H1 (cell line): Measurements from ENCODE around the gene SPINT1. TPM values are rescaled to one million over a fixed set of nuclear protein-coding genes. Genes with fewer than 3 reads are reported as not detected.
A peak's percentile ranks its signal among the peaks of the same experiment; 100 is the strongest.

ENCODE experiments used
- BRCA1 ChIP-seq: IDR thresholded peaks from 2 replicates; pipeline ENCODE4 v1.6.1; 2012; ENCODE audit warnings: low read depth, low read length, improper control_type of control experiment
- CEBPB ChIP-seq: IDR thresholded peaks from 2 replicates; pipeline ENCODE4 v1.6.1; 2012; ENCODE audit warnings: low read depth, low read length
- CHD2 ChIP-seq: IDR thresholded peaks from 2 replicates; pipeline ENCODE4 v1.6.1; 2012; ENCODE audit warnings: low read length, improper control_type of control experiment
- CTBP2 ChIP-seq: IDR thresholded peaks from 2 replicates; pipeline ENCODE4 v1.7.0; 2011; ENCODE audit warnings: borderline replicate concordance, mild to moderate bottlenecking, moderate library complexity, mixed read lengths, low read length; ENCODE audit not compliant: insufficient read depth, insufficient read length
- EP300 ChIP-seq, 2 experiments: IDR thresholded peaks; 1 replicate in 1 of 2; 2 replicates in 1 of 2; pipeline ENCODE4 v1.6.1; 2011 to 2012; ENCODE audit warnings: low read depth in 2 of 2, low read length in 2 of 2, mild to moderate bottlenecking in 2 of 2, borderline replicate concordance in 1 of 2, inconsistent platforms in 1 of 2, moderate library complexity in 1 of 2
- HDAC6 ChIP-seq: IDR thresholded peaks from one replicate; pipeline ENCODE4 v1.7.1; 2012; ENCODE audit warnings: low read depth, mild to moderate bottlenecking, inconsistent platforms, low read length, moderate library complexity
- JUN ChIP-seq: IDR thresholded peaks from 2 replicates; pipeline ENCODE4 v1.6.1; 2011; ENCODE audit warnings: low read depth, mild to moderate bottlenecking, improper control_type of control experiment, low read length
- KDM5A ChIP-seq: fragments of 200-600 bp; IDR thresholded peaks from 2 replicates; pipeline ENCODE4 v1.7.1; 2012; ENCODE audit warnings: mild to moderate bottlenecking, low read length, inconsistent platforms, mixed read lengths
- NANOG ChIP-seq: IDR thresholded peaks from 2 replicates; pipeline ENCODE4 v1.6.1; 2011; ENCODE audit warnings: low read length, low read depth, mild to moderate bottlenecking, inconsistent platforms; ENCODE audit not compliant: insufficient read depth, poor library complexity, severe bottlenecking
- POLR2AphosphoS5 ChIP-seq: IDR thresholded peaks from 2 replicates; pipeline ENCODE4 v1.6.1; 2011; ENCODE audit warnings: low read depth, low read length
- RAD21 ChIP-seq, 2 experiments: IDR thresholded peaks in 1 of 2; conservative IDR thresholded peaks in 1 of 2; 2 replicates each; pipeline ENCODE4 v1.6.1; 2011; ENCODE audit warnings: low read depth in 2 of 2, low read length in 2 of 2, improper control_type of control experiment in 1 of 2, inconsistent platforms in 1 of 2, mild to moderate bottlenecking in 1 of 2, moderate library complexity in 1 of 2
- RFX5 ChIP-seq: IDR thresholded peaks from 2 replicates; pipeline ENCODE4 v1.6.1; 2011; ENCODE audit warnings: low read depth, low read length, improper control_type of control experiment, borderline replicate concordance
- RNF2 ChIP-seq: fragments of 200-900, 300-1000 bp; sonication (generic); IDR thresholded peaks from 2 replicates; pipeline ENCODE4 v1.7.1; 2016; ENCODE audit warnings: borderline replicate concordance, low read depth, mild to moderate bottlenecking, antibody characterized with exemption, low read length; ENCODE audit not compliant: poor library complexity, severe bottlenecking; ENCODE audit errors: missing control alignments
- TAF7 ChIP-seq: optimal IDR thresholded peaks from 2 replicates; pipeline ENCODE3; 2011; ENCODE audit warnings: low read depth, mild to moderate bottlenecking, inconsistent platforms, low read length, moderate library complexity, borderline replicate concordance
- YY1 ChIP-seq: IDR thresholded peaks from 2 replicates; pipeline ENCODE4 v1.6.1; 2011; ENCODE audit warnings: low read depth, mild to moderate bottlenecking, low read length
- ZNF274 ChIP-seq: IDR thresholded peaks from 2 replicates; pipeline ENCODE4 v1.7.0; 2012; ENCODE audit warnings: low read length, borderline replicate concordance; ENCODE audit errors: extremely low read depth
- polyA plus RNA-seq, 7 experiments: library from polyadenylated mRNA; depleted of rRNA in 3 of 7; stranded (reverse) in 5 of 7; unstranded in 2 of 7; fragments of >200 nt in 5 of 7; fragments of 200-250 nt in 2 of 7; gene quantifications; 1 replicate in 5 of 7; 2 replicates in 1 of 7; 4 replicates in 1 of 7; pipeline versions ENCODE4 v1.2.1 to v1.2.3, GENCODE V29; 2011 to 2013; ENCODE audit warnings: missing spikeins in 2 of 7, mixed read lengths in 2 of 7
- total RNA-seq: library from RNA; stranded (reverse); fragmentation: NEBNext Ultra II Directional; extraction: Animal tissue kit (Norgen Biotek cat#: 25700); gene quantifications from 2 replicates; pipeline ENCODE4 v1.2.1, GENCODE V29; 2021
- TF ChIP-seq, protein P1 (sequence below): IDR thresholded peaks from 2 replicates; pipeline ENCODE4 v1.6.1; 2012; ENCODE audit warnings: inconsistent platforms

The SPINT1 gene
- total and polyA plus RNA-seq, 2 of the 8 experiments (the other 6 are each of a cell fraction or from before 2014, with no cell fraction given) = 117 to 155 TPM

DNA sequence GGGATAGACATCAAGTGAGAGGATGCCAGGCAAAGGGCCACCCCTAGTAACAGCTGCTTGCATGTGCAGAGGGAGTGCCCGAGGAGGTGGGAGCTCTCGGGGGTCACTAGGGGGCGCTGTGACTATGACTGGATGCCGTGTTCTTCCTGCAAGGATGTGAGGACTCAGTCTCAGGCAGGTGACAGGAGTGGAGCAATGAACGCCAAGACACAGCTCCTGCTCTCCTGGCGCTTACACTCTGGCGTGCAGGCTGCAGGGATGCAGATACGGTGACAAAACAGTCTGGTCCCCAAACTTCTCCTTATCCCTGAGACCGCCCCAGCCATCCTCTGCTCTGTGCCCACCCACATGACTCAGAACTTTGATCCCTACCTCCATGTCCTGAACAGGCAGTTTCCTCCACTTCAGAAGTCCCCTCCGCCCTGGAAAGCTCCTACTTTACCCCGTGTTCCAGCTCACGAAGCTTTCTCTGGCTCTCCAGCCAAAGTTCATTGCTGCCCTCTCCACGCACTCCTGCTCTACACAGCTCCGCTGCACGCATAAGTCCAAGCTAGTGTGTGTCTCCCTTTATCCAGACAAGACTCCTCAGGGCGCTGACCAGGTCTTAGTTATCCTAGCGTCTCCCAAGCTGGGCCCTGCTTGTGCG, 15.5 kb downstream of the SPINT1 start (continued):
- TF ChIP-seq CHD2 = no peak
- no peak for TF ChIP-seq CTBP2
- no peak for TF ChIP-seq JUN
- no peak for TF ChIP-seq EP300 (IDR thresholded peaks at IDR 0.05; ENCODE audit: borderline replicate concordance in 1 of 2, low read depth in 2 of 2, low read length in 2 of 2)
- no peak for TF ChIP-seq RFX5
- TF ChIP-seq TAF7 = no peak
- TF ChIP-seq RAD21 (IDR thresholded peaks at IDR 0.05 in 1 of 2, conservative IDR thresholded peaks at IDR 0.05 in 1 of 2; ENCODE audit: low read depth in 2 of 2, low read length in 2 of 2) = peak; percentile 68 to 76
- no peak for TF ChIP-seq HDAC6
- TF ChIP-seq, protein P1, sequence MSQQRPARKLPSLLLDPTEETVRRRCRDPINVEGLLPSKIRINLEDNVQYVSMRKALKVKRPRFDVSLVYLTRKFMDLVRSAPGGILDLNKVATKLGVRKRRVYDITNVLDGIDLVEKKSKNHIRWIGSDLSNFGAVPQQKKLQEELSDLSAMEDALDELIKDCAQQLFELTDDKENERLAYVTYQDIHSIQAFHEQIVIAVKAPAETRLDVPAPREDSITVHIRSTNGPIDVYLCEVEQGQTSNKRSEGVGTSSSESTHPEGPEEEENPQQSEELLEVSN = 0 out of 2 replicates have a peak, but pooled peaks have one; percentile 41
- TF ChIP-seq RNF2 = no peak
- no peak for TF ChIP-seq CEBPB
- TF ChIP-seq POLR2AphosphoS5 = peak; percentile 69; the same call in 1 of the 2 replicates
- TF ChIP-seq YY1 = no peak; the same call in 1 of the 2 replicates
- TF ChIP-seq ZNF274 = no peak
- TF ChIP-seq BRCA1 = no peak
- TF ChIP-seq KDM5A = no peak
- no peak for TF ChIP-seq NANOG
- TF ChIP-seq, all 59 proteins: peak for 8
